Stimulated activated CD4-positive, alpha-beta T cell treated with anti-CD3 and anti-CD28 coated beads, Interleukin-4, amount 100 ng/mL, for 48 hours (primary cell): ENCODE data around the gene GPR84.

ENCODE experiments used
- DNase-seq, 2 donors: peaks; one replicate each; pipeline ENCODE4 v3.0.0-alpha.2; 2020; ENCODE audit warnings: low read depth in 2 of 2

Gene GPR84

DNA sequence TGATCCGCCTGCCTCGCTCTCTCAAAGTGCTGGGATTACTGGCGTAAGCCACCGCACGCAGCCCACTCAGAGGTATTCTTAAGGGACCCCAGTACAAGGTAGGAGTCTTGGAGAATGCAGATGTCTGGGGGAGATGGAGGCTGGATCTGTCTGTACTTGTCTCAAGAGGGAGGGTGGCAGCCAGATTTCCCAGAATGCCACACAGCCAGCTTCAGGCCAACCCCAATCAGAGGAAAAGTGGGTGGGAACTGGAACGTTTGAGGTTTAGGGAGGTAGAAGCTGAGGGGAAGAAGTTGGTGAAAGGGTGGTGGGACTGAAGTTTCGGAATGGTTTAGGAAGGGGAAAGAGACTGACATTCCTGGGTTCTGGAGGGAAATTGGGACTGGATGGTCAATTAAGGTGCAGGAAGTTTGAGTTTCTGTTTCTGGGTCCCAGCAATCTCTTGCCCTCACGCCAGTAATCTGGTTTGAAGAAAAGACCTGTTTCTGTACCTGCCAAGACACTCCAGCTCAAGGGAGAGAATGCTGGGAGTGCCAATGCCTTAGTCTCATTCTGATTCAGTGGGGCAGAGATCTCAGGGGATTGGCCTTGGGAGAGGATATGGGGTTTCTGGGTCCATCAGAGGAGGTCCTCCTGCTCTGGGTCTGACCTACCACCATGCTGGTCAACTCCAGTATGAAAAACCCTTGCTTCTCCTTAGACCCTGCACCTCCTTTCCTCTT lies 28.4 kb upstream of the GPR84 start:
- no peak for DNase-seq

DNA sequence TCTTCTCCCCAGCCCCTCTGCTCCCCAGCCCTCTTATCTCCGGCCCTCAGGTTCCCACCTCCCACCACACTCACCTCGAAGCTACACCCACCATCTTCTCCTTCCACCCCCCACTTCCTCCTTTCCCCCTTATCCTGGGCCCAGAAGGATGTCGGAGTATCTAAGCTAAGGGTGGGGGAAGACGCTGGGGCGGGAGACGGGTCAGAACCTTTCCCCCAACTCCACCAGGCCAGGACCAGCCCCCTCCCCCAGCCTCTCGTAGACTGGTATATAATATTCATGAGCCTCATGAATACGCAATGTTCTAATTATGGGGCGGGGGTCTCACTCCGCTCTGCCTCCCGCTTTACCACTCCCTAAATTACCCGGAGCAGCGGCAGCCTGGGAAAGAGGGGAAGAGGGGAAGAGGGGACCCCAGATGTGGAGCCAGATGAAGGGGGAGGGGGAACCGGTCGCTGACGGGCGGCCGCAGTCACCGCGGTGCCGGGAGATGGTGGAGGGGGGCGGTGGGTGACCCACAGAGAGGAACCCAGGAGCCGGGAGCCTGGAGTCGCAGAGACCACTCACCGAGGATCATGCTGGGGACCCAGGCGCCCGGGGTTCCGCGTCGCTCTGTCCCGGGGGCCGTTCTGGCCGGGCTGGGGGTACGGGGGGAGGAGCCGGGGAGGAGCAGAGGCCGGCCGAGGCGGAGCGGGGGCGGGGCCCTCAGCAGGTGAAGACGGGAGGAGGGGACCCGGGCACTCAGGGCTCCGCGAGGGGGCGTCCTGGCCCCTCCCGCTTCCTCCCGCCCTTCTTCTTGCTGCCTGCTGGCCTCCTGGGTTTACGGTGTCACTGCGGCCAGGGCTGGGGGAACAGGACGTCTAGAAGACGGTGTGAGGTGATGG lies 26.6 kb upstream of the GPR84 start:
- peak; percentile 50 to 54 for DNase-seq

DNA sequence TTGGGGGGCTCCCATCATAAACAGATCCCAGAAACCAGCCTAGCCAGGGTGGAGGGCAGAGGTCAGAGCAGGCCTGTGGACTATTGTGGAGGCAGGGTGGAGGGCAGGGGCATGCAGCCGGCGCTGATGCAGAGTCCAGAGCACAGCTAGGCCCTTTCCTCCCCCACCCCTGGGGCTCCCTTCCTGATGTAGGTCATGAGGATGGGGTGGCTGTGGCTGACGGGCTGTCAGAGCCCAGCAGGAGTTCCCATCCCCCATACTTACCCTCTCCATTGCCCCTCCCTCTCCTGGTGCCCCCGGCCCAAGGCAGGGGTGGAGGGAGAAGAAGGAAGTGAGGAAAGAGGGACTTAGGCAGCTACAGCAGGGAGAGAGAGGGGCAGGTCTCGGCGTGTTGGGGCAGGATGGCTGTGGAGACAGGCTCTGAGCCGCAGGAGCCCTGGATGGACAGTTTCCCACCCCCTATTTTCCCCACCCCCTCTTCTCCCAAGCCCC lies 25.9 kb upstream of the GPR84 start:
- DNase-seq: no peak

DNA sequence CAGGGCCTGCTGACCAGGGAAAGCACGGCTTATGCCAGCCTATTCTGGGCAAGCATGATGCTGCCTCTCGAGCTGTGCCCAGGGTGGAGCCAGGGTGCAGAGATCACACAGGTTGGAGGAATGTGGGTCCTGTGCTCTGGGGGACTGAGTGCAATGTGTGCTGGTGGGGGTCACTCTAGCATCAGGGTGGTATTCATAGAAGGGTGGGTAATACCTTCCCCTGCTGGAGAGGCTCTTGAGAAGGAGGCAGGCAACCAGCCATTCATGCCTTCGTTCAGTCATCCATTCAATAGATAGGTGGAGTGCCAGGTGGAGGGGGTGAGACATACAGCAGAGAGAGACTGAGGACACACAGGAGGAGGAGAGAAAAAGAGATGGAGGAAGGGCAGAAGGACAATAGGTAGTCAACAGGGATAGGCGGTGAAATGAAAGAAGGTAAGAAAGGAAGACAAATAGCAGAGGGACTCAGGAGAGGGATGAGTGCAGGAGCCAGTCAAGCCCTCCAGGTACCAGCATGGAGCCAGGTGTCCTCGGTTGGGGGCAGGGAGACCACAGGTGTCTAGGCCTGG lies 25.4 kb upstream of the GPR84 start:
- no peak for DNase-seq

DNA sequence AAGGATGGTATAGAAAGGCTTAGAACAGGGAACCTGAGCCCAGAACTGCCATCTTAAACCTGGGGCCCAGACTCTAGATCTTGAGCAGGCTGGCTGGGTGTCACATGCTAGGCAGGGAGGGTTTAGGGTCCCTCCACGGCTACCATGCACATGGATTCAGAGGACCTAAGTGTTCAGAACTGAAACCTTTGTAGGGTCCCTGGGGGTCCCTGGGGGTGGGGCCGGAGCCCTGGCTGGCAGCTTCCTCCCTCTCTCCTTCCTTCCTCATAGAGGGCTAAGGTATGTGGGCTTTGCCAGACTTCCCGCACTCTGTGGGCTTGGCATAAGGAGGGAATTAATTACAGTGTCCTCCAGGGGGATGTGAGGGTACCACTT lies 24.8 kb upstream of the GPR84 start:
- DNase-seq: no peak

DNA sequence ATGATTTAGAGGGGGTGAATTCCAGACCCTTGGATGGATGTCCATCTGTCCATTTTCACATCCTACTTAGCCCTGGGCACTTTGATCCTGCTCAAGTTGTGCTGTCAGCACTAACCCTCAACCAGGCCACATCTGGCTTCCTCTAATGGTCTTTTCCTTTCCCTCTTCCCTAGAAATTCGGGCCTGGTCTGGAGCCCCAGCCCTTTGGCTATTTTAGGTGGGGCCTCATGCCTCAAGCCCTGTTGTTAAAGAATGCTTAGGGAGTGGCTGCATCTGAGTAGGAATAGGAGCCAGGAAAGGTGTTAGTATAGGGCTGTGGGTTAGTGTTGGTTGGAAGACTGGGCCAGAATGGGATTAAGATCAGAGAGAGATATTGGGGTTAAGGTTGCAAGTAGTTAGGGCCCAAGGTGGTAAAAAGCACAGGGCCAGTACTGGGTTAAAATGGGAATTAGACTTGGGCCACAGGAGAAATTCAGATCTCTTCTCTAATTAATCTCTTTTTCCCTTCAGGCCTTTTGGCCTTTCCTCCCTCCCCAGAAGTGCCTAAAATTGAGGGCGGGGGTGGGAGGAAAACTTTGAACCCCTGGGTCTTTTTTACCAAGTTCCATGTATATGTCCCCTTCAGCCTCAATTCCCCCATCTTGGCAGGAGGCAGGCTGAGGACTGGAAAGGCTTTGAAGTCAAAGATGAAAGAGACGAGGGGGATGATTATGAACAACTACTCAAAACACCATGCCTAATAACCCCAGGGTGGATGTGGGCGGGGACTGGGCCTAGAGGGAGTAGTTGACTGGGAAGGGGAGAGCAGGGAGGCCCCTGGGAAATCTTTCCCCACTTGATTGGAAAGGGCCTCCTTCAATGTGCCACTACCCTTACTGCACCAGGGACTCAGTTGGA lies 24.2 kb upstream of the GPR84 start:
- no peak for DNase-seq

DNA sequence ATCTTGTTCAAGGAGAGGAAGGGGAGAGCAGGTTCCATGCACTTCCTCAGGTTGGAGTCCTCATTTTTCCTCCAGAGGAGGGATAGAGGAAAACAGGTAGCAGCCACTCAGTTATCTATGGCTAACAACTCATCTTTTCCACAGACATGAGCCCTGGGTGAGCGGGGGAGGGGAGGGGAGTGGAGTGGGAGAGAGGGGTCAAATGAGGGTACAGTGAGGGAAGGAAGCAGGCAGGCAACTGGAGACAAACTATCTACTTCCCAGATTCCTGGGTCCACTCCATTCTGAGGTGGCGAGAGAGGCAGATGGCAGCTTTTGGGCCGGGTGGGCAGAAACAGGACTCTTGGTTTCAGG lies 22.8 kb upstream of the GPR84 start:
- DNase-seq: no peak

DNA sequence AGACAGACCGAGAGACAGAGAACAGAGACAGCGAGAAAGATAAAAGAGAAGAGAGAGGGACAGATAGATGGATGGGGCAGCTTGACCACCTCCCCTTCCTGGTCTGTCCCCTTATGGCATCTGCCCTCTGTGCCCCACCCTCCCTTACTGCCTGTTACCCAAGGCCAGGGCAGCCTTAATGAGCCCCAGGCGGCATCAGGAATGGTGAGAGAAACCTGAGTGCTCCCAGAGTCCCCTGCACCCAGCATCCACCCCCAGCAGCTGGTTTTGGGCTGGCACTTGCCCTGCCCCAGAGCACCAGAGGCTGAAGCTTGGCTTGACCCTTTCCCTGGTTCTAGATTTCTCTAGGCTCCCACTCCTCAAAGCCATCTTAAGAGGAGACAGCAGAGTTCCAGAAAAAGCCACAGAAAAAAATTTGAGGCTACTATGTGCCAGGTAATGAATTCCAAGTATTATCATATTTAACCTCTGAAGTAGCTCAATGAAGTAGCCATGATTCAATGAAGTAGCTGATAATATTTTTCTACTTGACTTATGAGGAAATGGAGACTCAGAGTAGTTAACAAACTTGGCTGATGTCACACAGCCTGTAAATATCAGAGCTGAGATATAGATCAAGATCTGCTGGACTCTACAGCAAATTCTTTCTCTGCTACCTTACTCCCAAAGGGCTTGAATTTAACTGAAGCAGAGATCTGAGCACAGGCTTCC lies 22.3 kb upstream of the GPR84 start:
- DNase-seq: no peak

DNA sequence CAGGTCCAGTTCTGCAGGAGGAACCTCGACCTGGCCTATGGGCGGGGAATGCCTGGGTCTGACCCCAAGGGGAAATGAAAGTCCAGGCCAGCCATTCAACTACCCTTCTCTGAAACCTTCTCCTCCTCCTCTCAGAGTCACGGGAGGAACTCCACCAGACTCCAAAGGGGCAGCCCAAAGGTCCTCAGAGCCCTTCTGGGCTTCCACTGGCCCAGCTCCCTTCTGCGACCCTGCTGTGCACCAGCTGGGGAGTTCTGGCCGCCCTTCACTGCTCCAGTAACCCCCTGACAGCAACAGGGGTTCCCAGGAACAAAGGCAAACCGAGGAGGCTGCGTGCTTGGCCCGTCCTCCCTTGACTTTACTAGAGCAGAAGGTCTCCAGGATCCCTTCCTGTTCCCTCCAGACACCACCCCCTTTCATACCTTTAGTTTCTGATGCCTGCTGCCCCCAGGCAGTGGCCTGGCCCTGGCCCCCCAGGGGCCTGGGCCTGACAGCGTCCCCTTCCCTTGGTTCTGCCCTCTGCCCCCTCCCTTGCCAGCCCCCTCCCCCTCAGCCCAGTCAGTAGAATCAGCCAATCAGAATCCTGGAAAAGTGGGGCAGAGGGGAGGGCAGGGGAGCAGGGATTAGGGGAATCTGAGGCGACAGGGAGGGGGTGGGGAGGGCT lies 21.1 kb upstream of the GPR84 start:
- no peak for DNase-seq

DNA sequence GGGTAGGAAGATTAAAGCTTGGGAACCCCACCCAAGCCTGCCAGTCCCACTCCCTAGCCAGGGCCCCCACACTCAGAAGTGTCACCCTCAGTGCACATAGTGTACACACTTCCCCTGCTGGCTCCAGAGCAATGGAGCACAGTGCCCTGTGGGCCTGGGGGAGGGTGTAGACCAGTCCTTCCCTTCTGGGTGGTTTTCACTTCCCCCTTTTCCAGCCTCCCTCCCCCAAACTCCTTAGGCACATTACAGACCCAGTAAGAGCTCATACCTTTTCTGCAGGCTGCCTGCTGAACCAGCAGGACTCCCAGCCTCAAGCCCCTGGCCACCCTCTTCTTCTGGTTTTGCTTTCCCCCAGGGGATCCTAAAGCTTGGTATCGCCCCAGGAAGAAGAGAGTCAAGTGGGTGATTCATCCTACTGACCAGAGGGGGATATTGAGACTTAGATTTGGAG lies 20.3 kb upstream of the GPR84 start, which contains the start of gene ZNF385A:
Gene ZNF385A, minus strand, starts transcription at position 143 of the 451 bp plus-strand sequence. CDS start 219 bp downstream, outside the sequence.
- no peak for DNase-seq

DNA sequence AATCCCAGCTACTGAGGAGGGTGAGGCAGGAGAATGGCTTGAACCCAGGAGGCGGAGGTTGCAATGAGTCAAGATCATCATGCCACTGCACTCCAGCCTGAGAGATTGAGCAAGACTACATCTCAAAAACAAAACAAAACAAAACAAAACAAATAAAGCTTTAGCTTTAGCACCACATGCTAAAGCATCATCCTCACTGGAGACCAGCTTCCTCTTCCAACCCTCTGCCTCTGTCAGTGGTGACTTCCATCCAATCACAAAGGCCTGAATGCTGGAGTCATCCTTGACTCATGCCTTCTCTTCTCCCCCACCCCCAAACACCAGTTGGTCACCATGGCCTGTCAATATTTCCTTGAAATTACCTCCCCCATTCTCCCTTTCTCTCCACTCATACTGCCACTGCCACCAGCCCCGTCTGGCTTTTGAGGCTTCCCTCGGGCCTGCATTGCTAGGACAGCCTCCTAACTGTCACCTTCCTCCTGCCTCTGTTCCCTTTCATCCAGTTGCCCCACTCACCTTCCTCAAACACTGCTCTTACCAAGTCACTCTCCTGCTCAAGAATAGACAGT lies 18.8 kb upstream of the GPR84 start:
- DNase-seq: peak in 1 of 2 donors; percentile 37

DNA sequence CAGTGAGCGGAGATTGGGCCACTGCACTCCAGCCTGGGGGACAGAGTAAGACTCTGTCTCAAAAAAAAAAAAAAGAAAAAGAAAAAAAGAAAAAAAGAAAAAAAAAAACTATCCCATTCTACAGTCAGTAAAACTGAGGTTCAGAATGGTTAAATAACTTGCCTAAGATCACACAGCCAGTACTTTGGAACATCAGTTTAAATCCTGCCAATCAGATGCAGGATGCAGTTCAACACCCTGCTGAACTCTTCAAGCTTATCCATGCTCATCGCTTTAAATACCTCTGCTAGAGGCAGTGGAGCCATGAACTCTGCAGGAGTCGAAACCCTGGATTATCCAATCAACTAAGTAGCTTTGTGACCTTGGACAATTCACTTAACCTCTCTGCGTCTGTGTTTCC lies 16.9 kb upstream of the GPR84 start:
- no peak for DNase-seq

DNA sequence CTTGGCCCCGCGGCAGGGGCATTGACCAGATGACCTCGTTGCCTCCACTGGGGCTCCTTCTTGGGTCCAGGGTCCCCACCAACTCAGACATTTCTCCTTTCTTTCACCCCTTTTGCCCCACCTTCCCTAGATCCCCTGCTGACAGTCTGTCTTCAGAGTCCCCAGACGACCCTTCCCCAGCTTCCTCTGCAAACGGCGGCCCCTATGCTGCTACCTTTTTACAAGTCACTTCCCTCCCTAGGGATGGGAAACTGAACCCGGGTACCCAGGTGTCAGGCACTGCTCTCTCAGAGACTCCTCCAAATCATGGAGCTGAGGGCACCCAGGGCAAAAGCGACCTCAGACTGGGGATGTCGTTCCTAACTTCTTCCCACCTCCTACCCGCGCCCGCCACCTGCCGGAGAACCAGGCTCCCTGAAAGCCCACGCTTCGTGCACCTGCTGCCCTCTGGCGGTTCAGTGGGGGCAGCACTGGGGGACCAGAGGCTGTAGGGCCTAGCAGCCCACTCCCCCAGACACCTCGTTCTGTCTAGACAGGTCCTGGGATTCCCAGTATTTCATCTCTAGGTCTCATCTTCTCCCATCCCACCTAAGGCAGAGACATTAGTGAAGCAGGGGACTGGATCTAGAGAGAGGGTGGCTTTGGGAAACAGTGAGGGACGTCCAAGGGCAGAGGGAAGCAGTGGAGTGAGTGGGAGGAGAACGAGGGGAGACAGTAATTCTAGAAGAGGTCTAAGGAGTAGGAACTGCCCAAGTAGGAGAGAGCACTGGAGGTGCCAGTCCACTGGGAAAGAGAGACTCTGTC lies 15.3 kb upstream of the GPR84 start:
- peak; percentile 89 to 93 for DNase-seq

DNA sequence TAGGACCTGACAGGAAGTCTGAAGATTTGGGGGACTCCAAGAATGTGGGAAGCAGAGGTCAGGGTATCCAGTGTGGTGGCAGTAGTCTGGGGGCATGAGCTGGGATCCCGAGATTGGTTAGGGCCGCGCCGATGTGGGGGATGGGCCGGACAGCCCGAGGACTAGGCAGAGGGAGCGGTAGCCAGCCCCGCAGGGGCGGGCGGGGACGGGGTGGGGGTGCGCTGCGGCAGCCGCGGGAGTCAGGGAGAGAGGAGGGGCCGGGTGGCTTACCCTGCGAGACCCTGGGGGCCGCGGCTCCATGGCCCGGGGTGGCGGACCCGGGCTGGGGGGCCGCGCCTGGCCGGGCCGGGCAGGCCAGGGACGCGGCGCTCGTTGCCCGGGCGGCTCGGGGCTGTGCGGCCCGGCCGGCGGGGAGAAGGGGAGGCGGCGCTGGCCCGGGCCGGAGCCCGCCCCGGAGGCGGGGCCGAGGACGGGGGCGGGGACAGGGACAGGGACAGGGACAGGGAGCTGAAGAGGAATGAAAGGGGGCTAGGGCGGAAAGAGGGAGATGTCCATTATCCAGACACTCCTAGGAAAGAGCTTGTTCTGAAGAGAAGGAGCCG lies 14.6 kb upstream of the GPR84 start:
- no peak for DNase-seq

DNA sequence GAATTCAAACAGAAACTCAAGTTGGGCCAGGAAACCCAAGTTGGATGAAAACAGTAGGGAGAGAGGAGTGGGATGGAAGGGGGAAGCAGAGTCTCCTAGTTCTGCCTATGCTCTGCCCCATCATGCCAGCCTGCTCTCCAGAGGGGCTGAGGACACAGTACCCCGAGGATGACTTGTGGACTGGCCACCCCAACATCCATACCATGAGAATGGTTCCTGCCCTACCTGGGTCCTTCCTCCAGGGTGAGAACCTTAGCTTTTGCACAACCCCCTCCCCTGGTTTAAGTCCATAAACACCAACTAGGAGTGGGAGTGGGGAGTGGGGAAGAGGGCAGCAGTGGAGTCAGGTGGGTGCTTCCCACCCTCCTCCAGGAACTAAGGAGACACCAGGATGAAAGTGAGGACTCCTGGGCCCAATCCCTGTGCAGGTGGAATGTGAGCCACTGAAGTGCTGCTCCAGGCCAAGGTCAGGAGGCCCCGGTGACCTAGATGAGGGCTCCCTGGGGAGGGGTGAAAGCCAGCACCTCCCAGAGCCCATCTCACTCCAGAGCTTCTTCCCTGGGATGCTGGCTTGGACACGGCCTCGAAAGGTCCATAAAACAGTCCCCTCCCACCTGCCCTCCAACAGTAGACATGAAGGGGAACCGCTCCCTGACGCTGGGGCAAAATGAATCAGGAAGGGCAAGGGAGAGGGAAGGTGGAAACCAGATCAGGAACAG lies 13.7 kb upstream of the GPR84 start:
- no peak for DNase-seq

DNA sequence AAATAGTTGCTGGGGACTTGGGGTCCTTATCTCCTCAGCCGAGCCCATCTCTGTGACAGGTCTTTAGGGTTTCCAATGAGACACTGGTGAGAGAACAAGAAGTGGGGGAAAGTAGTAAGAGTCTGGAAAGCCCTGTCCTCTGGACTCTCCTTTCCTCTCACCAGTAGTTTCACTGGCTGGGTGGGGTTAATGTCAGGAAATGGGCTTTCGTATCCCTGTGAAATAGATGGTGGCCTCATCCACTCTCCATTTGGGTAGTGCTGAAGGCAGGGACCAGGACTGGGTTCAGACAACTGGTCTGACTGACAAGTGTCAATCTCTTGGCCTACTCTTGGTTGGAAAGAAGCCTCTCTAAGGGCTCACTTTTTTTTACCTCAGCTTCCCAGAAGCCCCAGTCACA lies 12.7 kb upstream of the GPR84 start:
- DNase-seq: no peak

DNA sequence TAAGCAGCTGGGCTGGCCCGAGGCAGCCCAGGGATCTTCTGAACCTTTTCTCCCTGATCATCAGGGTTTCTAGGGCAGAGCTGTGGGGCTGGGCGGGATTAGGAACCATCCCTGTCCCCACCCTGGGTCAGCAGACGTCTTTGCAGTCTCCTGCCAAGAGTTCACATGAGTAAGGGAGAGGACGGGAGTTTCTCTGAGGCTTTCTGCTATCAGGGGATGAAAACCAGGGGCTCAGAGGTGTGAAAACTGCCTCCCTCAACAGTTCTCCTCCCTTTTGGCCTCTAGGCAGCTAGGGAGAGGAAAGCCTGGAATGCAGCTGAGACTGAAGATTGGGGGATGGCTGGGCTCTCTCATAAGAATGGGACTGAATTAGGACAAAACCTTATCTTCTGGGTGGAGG lies 12.3 kb upstream of the GPR84 start:
- DNase-seq: no peak

DNA sequence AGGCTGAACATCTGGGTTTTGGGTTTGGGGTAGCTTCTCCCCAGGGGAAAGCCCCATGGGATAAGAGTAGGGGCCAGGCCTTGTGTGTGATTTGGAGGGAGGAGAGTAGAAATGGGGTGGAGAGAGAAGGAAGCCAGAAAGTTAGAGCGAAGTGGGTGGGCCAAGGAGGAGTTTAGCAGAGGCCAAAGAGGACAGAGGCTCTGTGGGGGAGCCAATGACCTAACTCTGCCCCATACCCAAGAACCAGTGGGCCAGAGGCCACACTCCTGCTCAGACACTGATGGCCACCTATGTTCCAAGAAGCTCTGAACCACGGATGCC lies 10.9 kb upstream of the GPR84 start:
- no peak for DNase-seq
